Measurements from ENCODE around the gene ORC1.

GRCh38 chr1:52328615-52329014, 75.6 kb downstream of the ORC1 start:
- TF ChIP-seq, protein P1, sequence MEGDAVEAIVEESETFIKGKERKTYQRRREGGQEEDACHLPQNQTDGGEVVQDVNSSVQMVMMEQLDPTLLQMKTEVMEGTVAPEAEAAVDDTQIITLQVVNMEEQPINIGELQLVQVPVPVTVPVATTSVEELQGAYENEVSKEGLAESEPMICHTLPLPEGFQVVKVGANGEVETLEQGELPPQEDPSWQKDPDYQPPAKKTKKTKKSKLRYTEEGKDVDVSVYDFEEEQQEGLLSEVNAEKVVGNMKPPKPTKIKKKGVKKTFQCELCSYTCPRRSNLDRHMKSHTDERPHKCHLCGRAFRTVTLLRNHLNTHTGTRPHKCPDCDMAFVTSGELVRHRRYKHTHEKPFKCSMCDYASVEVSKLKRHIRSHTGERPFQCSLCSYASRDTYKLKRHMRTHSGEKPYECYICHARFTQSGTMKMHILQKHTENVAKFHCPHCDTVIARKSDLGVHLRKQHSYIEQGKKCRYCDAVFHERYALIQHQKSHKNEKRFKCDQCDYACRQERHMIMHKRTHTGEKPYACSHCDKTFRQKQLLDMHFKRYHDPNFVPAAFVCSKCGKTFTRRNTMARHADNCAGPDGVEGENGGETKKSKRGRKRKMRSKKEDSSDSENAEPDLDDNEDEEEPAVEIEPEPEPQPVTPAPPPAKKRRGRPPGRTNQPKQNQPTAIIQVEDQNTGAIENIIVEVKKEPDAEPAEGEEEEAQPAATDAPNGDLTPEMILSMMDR (IDR thresholded peaks at IDR 0.05; ENCODE audit: low read depth, low read length), result no peak
- TF ChIP-seq POLR2A (IDR thresholded peaks at IDR 0.05; ENCODE audit: extremely low read depth, insufficient read length), result no peak
- no peak for TF ChIP-seq MYC (IDR thresholded peaks at IDR 0.05; ENCODE audit: low read depth, low read length)

All from NB4 (cell line).